HG02840 (cell line): ENCODE data around the gene KRTAP5-10.
"Not testable (repeated sequence)": the region's sequence is repeated elsewhere in the genome, so short reads cannot be mapped to it uniquely, and the experiment has no call there.

Experiments
- ATAC-seq: cut with Tn5 transposase; IDR thresholded peaks from one replicate; pipeline ENCODE4 v1.9.1; 2021; ENCODE audit warnings: mild to moderate bottlenecking, moderate library complexity, moderate number of reproducible peaks; ENCODE audit not compliant: unreplicated experiment, low FRiP score

KRTAP5-10 gene, protein sequence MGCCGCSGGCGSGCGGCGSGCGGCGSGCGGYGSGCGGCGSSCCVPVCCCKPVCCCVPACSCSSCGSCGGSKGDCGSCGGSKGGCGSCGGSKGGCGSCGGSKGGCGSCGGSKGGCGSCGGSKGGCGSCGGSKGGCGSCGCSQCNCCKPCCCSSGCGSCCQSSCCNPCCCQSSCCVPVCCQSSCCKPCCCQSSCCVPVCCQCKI

DNA sequence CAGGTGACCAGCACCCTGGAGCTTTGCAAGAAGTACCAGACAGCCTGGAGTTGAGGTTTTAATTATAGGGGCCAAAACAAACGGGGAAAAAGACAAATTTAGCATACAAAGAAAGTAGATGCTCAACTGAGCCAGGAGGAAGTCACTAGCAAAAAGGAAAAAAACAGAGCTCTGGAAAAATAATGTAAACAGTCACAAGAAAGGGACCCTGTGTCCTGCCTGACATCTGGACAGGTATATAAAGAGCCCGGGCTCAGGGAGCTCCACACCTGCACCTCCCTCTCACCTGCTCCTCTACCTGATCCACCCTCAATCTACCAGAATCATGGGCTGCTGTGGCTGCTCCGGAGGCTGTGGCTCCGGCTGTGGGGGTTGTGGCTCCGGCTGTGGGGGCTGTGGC, at the start of gene KRTAP5-10:
Gene KRTAP5-10 (plus strand): TSS at position 301 of the 400 bp plus-strand sequence. CDS start 25 bp downstream, at position 326.
- ATAC-seq: no peak

DNA sequence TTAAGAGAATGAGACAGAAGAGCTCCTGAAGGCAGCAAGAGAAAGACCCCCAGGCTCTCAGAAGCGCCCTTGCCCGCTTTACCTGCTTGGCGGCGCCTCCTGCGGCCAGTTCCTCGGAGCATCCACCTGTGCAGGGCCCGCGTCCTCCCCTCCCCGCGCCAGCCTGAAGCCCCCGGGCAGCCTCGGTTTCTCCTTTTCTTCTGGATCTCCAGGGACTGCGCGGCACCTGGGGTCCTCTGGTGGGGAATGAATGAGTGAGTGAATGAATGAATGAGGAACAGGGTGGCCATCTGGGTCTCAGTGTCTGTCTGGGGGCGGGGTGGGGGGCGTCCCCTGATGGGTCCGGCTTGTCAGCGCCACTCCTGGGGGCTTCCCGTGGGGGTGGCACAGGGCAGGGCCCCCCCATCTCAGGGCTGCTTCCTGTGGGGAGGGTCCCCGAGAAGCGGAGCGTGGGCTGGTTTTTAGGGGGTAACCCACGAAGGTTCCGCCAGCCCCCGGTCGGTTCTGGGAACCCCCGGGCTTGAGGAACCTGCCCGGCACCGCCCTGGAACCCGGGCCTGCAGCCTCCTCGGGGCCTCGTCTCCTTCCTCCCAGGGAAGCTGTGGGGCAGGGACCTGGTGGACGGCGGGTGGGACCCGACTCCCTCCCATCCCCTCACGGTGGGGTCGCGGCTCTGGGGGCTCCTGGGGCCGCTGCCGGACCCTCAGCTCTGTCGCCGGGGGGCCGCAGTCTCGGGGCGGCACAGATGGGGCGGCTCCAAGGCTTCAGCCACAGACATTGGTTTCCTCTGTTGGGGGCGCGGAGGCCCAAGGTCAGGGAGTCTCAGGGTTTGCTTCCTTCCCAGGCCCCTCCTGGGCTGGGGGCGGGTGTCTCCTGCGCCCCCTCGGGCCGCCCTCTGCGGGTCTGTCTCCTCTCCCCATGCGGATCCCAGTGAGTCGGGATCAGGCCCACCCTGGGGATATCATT, 46.6 kb upstream of the KRTAP5-10 start:
- no peak for ATAC-seq

DNA sequence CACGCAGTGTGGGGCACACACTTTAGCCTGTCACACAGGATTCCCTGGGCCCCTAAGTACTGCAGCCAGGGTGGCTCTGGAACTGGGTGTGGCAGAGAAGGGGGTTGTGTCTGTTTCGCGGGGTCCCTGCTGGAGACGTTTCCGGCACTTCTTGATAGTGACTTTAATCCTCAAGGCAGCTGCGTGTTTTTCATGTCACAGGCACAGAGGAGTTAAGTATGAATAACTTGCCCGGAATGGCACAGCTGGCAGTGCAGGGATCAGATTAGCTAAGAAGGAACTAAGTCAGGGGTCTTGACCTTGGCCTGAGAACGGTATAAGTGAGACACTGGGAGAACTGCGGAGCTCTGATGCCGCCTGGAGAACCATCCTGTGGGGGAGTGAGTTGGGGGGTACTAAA, 45.8 kb upstream of the KRTAP5-10 start:
- no peak for ATAC-seq

DNA sequence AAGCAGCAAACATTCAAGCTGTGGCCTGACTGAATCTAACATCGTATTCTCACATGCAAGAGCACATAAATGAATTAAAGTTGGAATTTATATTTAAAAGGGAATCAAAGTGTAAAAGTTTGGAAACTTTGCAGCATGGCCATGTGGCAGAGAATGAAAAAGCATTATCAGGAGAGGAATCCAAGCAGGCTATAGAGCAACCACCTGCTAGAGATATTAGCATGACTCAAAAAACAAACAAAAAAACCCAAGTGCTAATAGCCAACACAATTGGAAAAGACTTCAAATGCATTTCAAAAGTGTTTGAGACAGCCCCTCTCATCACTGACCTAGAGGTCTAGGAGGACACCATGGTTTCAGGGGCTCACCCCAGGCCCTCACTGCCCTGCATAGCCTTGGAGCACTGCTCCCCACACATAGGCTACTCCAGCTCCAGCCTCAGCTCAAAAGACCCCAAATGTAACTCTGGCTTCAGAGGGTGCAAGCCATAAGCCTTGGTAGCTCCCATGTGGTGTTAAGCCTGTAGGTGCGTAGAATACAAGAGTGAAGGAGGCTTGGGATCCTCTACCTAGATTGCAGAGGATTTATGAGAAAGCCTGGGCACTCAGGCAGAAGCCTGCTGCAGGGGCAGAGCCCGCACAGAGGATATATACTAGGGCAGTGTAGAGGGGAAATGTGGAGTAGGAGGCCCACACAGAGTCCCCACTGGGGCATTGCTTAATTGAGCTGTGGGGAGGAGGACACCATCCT, 40.0 kb upstream of the KRTAP5-10 start:
- ATAC-seq: no peak

DNA sequence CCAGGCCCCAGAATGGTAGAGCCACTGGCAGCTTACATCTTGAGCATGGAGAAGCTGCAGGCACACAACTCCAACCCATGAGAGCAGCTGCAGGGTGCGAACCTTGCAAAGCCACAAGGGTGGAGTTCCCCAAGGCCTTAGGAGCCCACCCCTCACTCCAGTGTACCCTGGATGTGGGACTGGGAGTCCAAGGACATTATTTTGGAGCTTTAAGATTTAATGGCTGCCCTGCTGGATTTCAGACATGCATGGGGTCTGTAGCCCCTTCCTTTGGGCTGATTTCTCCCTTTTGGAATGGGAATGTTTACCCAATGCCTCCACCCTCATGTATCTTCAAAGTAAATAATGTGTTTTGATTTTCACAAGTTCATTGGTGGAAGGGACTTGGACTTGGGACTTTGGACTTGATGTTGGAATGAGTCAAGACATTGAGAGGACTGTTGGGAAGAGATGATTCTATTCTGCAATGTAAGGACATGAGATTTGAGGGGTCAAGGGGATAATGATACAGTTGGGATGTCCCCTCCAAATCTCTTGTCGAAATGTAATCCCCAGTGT, 39.3 kb upstream of the KRTAP5-10 start:
- ATAC-seq: no peak

DNA sequence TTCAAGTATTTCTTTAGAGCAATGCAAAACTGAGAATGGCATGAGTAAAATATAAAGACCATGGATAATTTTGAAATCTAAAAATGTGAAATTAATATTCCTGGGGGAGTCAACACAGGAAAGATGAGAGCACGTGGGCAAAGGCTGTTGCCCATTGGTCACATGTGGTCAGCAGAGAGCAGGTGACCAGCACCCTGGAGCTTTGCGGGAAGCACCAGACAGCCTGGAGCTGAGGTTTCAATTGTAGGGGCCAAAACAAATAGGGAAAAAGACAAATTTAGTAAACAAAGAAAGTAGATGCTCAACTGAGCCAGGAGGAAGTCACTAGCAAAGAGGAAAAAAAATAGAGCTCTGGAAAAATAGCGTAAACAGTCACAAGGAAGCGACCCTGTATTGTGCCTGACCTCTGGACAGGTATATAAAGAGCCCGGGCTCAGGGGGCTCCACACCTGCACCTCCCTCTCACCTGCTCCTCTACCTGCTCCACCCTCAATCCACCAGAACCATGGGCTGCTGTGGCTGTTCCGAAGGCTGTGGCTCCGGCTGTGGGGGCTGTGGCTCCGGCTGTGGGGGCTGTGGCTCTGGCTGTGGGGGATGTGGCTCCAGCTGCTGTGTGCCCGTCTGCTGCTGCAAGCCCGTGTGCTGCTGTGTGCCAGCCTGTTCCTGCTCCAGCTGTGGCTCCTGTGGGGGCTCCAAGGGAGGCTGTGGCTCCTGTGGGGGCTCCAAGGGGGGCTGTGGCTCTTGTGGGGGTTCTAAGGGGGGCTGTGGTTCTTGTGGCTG, 38.4 kb upstream of the KRTAP5-10 start, which contains the start of gene KRTAP5-7:
Gene KRTAP5-7 (plus strand): TSS at position 472 of the 780 bp plus-strand sequence. CDS start 34 bp downstream, at position 506.
- ATAC-seq: not testable (repeated sequence)

DNA sequence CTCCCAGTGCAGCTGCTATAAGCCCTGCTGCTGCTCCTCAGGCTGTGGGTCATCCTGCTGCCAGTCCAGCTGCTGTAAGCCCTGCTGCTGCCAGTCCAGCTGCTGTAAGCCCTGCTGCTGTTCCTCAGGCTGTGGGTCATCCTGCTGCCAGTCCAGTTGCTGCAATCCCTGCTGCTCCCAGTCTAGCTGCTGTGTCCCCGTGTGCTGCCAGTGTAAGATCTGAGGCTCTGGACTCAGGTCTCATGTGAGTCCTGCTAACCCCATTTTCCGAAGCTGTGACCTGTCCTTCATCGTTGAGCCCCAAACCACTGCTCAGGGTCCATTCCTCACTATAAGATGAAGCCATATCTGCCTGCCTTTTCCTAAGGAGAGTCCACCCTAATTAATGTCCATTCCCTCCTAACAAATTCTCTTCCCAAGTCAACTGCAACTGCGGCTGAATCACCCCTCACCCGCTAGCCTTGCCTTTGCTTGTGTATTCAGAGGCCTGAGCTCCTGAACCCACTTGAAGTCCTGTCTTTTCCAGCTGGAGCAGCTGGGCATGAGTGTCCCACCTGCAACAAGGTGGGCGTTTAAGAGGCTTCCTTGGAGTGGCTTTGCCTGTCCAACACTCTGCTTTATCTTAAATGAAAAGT, 37.7 kb upstream of the KRTAP5-10 start:
- no peak for ATAC-seq

DNA sequence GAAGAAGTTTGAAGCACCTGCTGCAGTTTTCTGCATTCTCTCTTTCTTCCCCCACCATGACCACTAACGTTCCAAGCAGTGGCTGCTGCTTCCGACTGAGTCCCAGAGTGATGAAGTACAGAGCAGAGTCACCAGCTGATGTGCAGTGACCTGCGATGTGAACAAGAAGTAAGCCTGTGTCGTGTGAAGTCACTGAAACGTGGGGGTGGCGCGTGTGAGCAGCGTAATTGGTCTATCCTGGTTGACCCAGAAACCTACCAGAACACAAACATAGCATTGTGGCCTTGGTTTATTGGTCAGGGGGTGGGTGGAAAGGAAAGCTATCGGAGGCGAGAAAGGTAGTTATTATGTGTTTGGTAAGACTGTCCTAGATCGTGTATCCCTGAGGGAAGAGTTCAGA, 34.8 kb upstream of the KRTAP5-10 start:
- no peak for ATAC-seq

DNA sequence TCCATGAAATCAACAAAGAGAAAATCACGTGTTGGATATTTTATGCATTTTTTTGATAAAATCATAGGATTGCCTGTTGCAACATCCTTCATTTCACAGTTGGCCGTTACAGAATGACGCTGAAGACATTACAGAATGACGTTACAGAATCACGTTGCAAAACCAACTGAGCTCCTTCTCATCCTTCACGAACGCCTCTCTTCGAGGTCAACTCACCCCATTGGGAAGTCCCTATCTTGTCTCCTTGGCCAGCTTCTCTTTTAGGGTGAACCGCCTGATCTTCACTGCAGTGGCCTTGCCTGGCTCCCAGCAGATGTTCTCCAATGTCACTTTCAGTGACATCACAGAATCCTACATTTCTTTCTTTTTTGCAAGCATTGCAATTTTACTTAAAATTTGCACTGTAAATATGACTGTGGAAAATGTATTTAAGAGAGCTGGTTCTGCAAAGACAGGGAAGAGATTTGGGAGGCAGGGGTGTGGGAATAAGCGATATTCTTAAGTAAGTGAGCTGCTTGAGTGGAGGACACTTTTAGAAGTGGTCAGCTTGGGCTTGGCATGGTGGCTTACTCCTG, 33.2 kb upstream of the KRTAP5-10 start:
- no peak for ATAC-seq

DNA sequence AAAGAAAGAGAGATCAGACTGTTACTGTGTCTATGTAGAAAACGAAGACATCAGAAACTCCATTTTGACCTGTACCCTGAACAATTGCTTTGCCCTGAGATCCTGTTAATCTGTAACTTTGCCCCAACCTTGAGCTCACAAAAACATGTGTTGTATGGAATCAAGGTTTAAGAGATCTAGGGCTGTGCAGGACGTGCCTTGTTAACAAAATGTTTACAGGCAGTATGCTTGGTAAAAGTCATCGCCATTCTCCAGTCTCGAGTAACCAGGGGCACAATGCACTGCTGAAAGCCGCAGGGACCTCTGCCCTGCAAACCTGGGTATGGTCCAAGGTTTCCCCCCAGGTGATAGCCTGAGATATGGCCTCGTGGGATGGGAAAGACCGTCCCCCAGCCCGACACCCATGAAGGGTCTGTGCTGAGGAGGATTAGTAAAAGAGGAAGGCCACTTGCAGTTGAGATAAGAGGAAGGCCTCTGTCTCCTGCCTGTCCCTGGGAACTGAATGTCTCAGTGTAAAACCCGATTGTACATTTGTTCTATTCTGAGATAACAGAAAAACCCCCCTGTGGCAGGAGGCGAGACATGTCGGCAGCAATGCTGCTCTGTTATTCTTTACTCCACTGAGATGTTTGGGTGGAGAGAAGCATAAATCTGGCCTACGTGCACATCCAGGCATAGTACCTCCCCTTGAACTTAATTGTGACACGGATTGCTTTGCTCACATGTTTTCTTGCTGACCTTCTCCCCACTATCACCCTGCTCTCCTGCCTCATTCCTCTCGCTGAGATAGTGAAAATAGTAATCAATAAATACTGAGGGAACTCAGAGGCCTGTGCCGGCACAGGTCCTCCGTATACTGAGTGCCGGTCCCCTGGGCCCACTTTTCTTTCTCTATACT, 30.4 kb upstream of the KRTAP5-10 start:
- ATAC-seq: not testable (repeated sequence)

DNA sequence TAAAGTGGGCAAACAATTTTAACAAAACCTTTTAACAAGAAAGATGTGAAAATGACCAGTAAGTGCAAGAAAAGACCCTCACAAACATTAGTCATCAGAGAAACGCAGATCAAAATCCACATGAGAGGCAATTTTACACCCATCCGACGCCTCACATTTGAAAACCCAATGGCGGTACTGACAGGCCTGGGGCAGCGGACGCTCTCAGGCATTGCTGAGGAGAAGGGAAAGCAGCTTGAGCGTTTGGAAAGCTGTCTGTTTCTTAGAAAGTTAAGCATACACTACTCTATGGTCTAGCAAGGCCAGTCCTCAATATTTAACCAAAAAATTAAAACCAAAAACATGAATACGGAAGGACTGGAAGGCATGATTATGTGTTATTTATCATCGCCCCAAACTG, 29.5 kb upstream of the KRTAP5-10 start:
- ATAC-seq: no peak

DNA sequence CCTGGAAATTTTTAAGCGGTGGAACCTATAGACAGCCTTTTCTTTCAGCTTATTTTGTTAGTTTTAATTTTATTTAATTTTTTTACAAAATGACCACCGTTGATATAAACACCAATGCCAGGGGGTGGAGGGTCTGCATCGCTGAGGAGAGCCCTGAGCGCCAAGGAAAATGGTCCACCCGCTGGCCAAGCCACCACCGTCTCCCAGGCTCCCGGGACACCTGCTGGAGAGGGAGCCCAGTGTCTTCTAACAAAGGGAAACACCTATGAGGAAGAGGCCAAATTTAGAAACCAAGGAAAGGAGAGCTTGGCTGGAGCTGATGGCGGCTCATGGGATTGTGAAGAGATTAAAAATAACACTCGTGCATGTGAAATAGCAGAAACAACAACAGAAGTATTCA, 27.8 kb upstream of the KRTAP5-10 start:
- ATAC-seq: no peak

DNA sequence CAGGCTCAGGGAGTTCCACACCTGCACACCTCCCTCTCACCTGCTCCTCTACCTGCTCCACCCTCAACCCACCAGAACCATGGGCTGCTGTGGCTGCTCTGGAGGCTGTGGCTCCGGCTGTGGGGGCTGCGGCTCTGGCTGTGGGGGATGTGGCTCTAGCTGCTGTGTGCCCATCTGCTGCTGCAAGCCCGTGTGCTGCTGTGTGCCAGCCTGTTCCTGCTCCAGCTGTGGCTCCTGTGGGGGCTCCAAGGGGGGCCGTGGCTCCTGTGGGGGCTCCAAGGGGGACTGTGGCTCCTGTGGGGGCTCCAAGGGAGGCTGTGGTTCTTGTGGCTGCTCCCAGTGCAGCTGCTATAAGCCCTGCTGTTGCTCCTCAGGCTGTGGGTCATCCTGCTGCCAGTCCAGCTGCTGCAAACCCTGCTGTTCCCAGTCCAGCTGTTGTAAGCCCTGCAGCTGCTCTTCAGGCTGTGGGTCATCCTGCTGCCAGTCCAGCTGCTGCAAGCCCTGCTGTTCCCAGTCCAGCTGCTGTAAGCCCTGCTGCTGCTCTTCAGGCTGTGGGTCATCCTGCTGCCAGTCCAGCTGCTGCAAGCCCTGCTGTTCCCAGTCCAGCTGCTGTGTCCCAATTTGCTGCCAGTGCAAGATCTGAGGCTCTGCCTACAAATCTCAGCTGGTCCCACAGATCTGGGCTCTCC, 27.2 kb upstream of the KRTAP5-10 start, which contains the start of gene KRTAP5-8:
Gene KRTAP5-8 (plus strand): TSS at position 49 of the 689 bp plus-strand sequence. CDS start 31 bp downstream, at position 80.
- not testable (repeated sequence) for ATAC-seq

DNA sequence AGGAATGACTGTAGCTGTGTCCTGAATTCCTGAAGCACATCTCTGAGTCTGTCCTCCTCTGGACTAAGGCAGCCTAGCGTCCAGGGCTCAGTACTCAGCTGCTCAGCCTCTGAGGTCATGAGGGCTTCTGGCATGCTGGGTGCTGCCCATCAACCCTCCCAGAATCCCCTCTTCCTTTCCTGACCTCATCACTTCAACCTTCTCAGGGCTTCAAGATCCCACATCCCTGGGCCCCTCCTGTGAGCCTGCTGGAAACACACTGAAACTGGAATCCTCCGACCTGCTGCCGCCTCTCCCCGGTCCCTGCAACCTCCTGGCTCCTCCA, 26.7 kb upstream of the KRTAP5-10 start:
- no peak for ATAC-seq

DNA sequence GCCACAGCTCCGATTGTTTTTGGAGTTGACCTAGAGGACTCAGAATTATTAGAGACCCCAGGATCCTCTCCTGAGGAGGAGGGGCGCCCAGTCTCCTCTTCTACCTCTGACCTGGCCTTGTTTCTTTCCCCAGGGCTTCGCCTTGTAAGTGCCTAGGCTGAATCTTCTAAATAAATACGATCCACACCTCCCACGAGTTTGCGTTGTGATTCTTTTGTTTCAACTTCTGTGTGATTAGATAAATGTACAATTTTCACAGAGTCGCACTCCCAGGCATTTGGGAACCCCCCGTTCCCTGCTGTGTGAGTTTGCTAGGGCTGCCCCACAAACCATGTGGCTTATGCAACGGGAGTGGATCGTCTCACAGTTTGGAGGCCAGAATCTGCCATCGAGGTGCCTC, 26.3 kb upstream of the KRTAP5-10 start:
- ATAC-seq: no peak

DNA sequence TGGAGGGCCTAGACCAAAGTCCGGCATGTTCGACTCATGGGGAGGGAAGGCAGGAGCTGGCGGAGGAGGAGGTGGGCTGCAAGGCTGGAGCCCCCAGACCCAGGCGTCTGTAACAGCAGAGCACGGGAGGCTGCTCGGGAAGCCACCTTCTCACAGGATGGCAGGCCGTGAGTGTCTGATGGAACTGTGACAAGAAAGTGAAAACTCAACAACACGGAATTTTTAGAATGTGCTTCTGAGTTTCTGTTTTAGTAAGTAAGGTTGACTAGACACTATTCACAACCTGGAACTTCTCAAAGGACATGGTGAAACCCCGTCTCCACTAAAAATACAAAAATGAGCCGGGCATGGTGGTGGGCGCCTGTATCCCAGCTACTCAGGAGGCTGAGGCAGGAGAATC, 25.4 kb upstream of the KRTAP5-10 start:
- not testable (repeated sequence) for ATAC-seq

DNA sequence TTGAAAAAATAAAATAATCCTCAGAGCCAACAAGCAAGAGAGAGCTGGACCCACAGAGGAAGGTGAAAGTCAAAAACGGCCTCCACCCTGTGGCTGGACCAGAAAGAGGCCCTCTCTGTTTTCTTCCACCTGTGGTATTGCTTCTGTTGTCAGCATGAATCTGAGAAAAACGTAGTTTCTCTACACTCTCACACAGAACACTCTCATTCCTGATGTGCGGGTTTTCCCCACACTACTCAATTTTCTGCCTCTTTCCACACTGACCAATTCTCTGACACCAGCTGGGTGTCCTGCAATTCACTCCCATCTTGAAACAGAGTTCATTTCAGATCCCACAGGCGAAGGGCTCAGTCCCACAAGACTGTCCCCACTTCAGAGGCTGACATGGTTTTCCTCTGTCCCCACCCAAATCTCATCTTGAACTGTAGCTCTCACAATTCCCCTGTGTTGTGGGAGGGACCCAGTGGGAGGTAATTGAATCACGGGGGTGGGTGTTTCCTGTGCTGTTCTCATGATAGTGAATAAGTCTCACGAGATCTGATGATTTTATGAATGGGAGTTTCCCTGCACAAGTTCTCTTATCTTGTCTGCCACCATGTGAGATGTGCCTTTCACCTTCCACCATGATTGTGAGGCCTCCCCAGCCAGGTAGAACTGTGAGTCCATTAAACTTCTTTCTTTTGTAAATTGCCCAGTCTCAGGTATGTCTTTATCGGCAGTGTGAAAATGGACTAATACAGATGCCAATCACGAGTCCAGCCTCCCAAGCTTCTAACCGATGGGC, 24.6 kb upstream of the KRTAP5-10 start:
- not testable (repeated sequence) for ATAC-seq
